Stimulated activated CD4-positive, alpha-beta T cell treated with anti-CD3 and anti-CD28 coated beads, TNF-alpha, amount 100 ng/mL, for 4 hours (primary cell): Measurements from ENCODE around the gene TPGS2.
"Not testable (repeated sequence)": the region's sequence is repeated elsewhere in the genome, so short reads cannot be mapped to it uniquely, and the experiment has no call there.

Experiments
- DNase-seq, 3 experiments: peaks; one replicate each; pipeline ENCODE4 v3.0.0-alpha.2; 2020; ENCODE audit warnings: low read depth in 3 of 3

The TPGS2 gene, protein sequence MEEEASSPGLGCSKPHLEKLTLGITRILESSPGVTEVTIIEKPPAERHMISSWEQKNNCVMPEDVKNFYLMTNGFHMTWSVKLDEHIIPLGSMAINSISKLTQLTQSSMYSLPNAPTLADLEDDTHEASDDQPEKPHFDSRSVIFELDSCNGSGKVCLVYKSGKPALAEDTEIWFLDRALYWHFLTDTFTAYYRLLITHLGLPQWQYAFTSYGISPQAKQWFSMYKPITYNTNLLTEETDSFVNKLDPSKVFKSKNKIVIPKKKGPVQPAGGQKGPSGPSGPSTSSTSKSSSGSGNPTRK

DNA sequence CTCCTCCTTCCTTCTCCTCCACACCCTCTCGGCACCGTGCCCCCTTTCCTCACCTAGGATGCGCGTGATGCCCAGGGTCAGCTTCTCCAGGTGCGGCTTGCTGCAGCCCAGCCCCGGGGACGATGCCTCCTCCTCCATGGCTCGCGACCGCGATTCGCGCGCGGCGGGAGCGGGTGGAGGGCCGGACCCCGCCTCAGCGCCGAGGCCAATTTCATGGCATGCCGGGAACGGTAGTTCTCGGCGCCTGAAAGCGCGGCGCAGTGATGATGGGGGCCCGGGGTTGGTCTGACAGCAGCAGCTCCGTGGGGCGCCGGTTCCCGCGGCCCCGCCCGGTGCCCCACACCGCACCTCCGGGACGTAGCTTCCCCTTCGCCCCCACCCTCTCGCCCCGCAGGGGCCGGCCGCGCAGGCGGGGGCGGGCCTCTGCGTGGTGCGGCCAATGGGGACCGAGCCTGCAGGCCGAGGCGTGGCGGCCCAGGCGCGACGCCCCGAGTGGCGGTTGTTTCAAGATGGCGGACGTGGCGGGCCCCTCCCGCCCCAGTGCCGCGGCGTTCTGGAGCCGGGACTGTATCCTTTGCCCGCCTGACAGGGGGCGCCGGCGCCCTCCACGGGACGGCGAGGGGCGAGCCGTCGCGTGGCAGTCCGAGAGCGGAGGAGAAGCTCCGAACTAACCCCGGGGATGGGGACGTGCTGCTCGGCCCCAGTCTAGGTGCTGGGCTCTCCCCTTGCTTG is at the start of gene TPGS2, which contains the start of gene KIAA1328:
Gene TPGS2, minus strand, starts transcription at position 373 of the 732 bp plus-strand sequence. Its CDS starts 235 bp downstream, at position 138.
Gene KIAA1328, plus strand, starts transcription at position 498 of the 732 bp plus-strand sequence. Its CDS starts 12 bp downstream, at position 510.
- peak; percentile 67 to 78 (median 71) for DNase-seq

DNA sequence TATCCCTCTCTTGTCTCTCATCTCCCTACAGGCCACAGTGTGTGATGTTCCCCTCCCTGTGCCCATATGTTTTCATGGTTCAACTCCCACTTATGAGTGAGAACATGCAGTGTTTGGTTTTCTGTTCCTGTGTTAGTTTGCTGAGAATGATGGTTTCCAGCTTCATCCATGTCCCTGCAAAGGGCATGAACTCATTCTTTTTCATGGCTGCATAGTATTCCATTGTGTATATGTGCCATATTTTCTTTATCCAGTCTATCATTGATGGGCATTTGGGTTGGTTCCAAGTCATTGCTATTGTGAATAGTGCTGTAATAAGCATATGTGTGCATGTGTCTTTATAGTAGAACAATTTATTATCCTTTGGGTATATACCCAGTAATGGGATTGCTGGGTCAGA is 45.0 kb upstream of the TPGS2 start:
- DNase-seq = not testable (repeated sequence)

DNA sequence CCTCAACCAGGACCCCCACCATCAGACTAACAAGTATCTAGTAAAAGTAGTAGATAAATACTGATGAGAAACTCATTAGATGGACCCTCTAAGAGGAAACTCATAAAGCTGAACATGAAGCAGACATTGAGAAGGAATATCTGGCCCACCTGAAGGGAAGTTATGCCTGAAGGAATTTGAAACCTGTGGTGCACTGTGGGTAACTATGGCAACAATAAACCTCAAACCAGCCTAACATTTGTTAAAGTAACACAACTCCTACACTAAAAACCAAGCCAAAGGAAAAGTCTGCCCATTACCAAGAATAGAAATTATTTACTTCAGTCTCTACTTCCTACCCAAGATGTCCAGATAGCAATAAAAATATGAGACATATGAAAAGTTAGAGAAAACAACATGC is 43.5 kb upstream of the TPGS2 start:
- no peak for DNase-seq

DNA sequence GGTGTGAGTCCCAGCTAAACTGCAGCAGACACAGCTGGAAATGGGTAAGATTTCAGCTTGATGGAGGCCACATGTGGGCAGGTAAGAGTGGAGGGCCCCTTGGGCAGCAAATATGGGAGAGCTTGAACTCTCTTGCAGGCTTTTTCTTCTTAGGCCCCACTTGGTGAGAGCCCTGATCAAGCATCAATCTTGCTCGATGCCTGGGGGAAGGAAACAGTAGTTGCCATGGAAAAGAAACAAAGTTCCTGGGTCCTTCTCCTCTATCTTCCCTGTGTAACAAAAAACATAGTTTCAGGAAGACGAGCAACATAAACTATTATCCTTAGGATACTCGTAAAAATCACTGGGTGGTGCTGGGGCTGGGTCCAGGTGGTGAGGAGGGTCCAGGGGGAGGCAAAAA is 43.0 kb upstream of the TPGS2 start:
- DNase-seq = no peak

DNA sequence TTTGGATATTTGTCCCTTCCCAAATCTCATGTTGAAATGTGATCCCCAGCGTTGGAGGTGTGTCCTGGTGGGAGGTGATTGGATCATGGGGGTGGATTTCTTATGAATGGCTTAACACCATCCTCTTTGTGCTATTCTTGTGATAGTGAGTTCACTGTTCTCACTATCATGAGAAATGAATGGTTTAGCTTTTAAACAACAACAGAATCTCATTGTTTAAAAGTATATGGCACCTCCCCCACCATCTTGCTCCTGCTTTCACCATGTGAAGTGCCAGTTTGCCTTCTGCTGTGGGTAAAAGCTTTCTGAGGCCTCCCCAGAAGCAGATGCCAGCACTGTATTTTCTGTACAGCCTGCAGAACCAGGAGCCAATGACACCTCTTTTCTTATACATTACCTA is 38.3 kb upstream of the TPGS2 start:
- DNase-seq = no peak

DNA sequence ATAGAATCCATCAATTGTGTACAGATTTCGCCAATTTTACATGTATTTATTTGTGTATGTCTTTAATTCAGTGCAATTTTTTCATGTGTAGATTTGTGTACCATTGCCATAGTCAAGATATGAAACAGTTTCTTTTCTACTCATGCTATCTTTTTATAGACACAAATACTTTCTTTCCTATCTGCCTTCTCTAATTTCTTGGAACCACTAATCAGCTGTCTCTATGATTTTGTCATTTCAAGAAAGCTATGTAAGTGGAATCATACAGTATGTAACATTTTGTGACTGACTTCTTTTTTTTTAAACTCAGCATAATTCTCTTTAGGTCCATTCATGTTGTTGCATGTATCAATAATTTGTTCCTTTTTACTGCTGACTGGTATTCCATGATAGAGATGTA is 33.4 kb upstream of the TPGS2 start:
- no peak for DNase-seq

DNA sequence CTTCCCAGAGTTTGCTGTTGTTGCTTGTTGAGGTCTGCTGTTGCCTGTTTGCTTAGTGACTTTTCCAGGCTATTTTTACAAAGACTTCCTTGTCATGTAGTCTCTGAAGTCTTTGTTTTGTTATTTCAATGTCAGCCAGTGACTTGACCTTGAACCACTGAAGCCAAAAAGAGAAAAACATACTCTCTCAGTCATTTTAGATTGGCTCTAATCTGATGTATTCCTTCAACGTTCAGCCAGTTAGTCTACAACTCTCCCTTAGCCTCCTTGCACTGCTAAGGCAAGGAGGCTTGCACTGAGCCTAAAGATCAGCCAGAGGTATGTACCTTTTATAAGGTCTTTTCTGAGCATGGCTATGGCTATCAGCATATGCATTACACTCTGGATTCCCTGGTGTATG is 28.0 kb upstream of the TPGS2 start:
- DNase-seq = no peak

DNA sequence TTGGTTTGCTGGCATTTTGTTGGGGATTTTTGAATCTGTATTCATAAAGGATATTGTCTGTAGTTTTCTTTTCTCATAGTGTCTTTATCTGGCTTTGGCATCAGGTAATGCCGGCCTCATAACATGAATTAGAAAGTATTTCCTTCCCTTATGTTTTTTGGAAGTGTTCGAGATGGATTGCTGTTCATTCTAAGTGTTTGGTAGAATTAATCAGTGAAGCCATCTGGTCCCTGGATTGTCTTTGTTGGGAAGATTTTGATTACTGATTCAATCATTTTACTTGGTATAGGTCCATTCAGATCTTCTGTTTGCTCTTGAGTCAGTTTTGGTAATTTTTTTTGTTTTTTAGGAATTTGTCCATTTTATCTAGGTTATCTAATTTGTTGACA is 22.4 kb upstream of the TPGS2 start:
- DNase-seq = no peak

DNA sequence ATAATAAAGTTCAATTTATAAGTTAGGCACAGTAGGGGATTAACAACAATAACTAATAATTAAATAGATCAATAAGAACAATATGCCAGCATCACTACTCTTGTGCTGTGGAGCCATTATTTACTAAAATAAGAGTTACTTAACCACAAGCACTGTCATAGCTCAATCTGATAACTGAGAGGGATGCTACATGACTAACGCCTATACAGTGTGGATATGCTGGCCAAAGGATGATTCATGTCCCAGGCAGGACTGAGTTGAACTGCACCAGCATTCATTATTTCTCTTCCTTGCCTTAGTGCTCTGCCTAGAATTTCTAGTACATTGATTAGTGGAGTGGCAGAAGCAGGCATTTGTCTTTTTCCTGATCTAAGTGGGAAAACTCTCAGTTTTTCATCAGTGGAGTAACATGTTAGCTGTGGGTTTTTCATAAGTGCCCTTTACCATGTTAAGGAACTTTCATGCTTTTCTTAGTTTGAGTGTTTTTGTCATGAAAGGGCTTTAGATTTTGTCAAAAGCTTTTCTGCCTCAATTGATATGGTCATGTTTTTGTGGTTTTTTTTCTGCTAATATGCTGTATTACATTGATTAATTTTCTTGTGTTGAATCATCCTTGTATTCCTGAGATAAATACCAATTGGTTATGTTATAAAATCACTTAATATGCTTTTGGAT is 21.9 kb upstream of the TPGS2 start:
- no peak for DNase-seq

DNA sequence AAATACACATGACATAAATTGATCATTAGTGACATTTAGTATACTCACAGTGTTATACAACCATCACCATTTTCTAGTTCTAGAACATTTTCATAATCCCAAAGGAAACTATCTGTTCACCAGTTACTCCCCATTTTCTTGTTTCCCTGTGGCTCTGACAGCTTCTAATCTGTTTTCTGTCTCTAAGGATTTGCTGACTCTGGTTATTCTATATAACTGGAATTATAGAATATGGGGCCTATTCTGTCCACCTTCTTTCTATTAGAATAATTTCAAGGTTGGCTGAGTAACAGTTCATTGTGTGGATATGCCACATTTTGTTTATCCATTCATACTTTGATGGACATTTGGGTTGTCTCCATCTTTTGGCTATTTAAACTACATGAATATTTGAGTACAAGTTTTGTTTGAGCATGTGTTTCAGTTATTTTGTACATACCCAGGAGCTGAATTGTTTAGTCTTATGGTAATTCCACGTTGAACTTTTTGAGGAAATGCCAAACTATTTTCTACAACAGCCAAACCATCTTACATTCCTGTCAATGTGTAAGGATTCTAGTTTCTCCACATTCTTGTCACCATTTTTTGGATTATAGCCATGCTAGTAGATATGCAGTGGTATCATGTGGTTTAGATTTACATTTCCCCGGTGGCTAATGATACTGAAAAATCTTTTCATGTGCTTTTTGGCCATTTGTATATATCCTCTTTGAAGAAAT is 20.6 kb upstream of the TPGS2 start:
- no peak for DNase-seq

DNA sequence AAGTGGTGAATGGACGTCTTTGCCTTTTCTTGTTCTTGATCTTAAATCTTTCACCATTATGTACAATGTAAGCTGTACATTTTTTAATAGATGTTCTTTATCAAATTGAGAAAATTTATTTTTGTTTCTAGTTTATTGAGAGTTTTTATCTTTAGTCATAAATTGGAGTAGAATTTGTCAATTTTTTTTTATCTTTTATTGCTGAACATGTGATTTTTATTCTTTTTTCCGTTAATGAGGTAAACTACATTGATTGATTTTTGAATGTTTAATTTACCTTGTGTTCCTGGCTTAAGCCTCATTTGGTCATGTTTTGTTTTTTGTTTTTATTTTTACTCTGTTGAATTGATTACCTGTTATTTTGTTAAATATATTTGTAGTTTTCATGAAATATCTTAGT is 19.8 kb upstream of the TPGS2 start:
- no peak for DNase-seq

DNA sequence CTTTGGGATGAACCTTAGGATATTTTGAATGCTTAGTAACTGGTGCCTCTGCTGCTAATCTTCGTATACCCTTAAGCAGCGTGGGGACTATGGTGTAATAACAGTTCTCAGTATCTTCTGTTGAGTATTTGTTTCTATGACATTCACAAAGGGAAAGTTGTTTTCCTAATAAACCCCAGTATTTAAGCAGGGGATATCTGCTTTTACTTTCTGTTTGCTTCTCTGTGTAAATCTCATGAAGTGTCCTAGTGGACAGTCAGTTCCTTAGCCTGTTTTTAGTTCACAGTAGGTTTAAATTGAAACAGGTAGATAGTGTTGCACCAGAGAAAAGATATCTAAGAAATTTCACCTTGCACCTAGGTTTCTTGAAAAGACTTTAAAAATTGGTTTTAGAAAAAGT is 15.0 kb upstream of the TPGS2 start:
- DNase-seq = no peak

DNA sequence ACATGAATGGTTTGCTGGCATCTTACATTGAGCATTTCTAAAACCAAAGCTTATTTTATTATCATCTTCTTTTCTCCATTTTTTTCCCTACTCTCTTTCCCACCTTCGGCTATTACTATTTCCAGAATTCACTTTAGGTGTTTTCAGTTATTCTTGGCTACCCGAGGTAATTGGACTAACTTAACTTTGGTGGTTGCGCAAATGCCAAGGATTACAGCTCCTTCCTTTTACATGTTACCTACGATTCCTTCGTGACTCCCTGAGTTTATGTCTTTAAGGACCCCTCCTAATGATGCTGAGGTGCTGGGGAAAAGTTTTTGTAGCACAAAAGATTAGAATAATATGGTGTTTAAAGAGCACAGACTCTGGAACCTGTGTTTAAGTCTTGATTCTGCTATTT is 14.4 kb upstream of the TPGS2 start:
- DNase-seq = no peak

DNA sequence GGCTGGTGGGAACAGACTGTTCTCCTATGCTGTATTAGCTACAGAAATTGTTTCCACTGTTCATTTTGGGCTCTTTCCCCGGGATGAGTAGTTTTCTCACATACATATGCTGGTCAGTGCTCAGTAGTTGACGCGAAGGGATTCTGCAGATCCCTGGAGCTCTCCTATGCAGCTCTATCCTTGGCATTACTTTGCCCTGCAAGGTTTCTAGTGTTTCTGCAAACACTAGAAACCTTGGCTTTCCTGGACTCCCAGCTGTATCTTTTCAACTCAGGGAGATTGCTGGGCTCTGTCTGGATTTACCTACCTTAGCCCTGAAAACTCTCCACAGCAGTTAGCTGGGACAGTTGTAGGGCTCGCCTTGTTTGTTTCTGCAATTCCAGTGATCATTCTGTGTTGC is 11.0 kb upstream of the TPGS2 start:
- no peak for DNase-seq

DNA sequence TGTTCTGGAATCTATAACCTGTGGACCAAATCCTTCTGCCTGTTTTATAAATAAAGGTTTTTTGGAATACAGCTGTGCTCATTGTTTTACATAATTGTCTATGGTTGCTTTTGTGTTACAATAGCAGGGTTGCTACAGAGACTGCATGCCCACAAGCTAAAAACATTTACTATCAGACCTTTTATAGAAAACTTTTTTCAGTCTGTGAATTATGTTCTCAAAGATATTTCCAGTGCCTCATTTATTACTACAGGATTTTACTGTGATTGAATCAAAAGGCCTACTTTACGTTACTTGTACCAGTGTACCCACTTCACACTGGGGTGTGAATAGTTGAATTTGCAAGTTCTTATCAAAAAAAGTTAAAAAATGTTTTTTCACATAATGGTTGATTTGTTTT is 7.1 kb upstream of the TPGS2 start:
- no peak for DNase-seq

DNA sequence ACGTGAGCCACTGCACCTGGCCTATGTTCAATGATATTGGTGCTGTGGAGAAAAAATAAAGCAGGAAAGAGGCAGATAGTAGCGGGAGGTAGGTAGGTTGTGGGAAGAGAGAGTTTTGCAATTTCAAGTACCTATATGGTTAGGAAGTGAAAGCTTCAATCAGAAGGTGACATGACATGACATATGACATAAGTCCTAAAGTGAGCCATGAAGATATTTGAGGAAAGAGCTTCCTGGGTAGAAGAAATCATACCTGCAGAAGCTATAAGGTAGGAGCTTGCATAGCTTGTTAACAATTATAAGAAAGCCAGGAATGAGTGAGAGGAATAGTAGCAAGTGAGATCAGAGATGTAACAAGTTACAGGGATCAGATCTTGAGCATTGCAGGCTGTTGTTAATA is 4.3 kb upstream of the TPGS2 start:
- DNase-seq = no peak

DNA sequence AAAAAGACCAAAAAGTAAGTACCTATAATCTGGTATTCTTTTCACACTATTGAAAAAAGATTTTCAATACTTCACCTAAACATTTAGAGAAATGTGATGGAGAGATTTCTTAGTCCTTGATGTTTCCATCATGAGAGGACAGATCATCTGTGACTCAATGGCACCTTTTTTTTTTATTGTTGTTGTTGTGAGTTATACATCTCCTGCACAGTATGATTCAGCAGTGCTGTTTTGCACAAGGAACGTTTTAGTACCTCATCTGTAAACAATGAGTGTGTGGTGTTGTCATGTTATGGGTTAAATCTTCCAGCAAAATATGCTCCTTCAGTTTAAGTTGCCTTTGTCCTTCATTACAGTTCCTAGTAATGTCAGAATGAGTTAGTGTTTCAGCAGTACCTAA is 2.3 kb upstream of the TPGS2 start:
- no peak for DNase-seq

DNA sequence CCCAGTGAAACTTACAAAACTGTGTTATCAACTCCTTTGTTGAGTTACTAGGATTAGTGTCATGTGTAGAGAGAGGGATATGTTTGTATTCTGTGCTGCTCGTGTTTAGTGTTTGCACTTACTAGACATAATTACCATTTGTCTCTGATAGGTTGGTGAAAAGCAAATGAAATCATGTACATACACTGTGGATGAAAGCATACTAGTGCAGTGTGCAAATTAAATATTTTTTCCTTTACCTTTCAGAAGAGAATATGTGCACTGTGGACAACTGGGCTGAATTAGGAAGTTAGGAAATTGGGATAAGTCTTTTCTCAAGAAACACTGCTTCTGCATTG is 1.3 kb upstream of the TPGS2 start:
- DNase-seq = no peak

DNA sequence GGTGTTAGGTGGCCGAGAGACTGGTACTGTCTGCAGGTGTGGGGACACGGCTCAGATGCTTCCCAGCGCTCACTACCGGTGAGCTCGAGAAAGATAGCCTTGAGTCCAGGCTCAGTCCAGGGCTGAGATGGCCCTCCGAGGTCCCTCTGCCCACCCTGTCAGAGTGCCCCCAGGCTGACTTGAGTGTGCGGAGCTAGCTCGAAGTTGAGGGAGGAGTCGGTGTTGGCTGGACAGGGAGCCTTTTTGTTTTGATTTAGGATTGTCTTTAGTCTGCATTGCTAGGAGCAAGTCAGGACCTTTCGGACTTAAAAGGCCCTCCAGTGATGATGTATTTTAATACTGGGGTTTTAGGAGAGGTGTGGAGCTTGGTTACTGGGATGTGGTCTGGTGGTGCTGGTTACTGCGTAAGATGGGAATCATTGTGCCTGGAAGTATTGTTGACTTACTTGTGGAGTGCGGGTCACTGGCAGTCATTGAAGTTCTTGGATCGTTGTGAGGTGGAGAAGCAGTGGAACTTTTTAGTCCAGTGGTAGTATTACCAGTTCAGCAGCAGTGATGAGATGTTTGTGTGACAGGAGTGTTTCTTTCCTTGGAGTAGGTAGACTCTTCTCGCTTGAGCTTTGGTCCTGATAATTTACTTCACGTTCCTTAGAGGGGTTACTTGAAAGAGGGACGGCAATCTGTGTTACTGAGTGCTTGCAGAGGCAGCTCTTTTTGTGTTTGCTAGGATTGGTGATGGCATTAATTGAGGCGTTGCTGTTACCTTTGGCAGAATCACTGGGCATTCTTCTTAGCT is 758 bp upstream of the TPGS2 start:
- DNase-seq = no peak

DNA sequence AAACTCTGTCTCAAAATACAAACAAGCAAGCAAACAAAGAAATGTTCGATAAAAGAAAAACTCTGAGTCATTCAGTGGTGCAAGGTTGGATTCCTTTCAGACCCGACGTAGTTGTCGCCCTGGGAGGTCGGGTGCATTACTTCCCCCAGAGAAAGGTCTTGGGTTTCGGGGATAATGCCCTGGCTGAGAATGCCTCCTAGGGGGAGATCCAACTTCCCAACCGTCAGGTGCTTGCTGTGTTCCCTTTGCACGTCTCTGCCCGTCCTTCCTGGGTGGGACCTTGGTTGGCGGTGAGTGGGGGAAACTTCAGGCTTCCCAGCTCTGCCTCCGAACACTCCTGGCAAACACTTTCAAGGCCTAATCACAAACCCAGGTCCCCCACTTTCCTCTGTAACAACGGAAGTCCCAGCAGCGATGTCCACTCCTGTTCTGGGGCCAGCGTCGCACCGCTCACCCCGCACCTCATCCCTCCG is 609 bp downstream of the TPGS2 start:
- DNase-seq = peak in 2 of 3 experiments; percentile 2 to 4

DNA sequence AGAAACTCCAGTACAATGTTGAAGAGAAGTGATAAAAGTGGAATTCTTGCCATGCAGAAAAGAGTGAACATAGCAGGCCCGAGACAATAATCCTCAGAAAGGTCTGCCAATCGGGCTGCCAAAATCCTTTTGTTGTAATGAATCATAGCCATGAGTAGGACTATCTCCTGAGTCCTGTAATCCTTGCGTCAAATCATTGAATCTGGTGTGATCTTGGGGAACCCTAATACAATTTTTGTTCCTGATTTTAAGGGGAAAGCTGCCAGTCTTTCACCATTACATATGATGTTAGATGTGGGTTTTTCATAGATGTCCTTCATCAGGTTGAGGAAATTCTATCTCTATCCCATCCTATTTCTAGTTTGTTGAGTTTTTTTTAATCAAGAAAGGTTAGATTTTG is 2.2 kb downstream of the TPGS2 start:
- DNase-seq = no peak
